GM15510 (cell line): ENCODE results near the gene CACNB4.

Experiments used
- POLR2A ChIP-seq: IDR thresholded peaks from 3 replicates; pipeline ENCODE4 v1.6.1; 2011; ENCODE audit warnings: borderline replicate concordance; ENCODE audit not compliant: insufficient read length; ENCODE audit errors: extremely low read depth

CACNB4 gene

GRCh38 chr2:151933266-151933804 is 165.5 kb downstream of the CACNB4 start:
- TF ChIP-seq POLR2A, result no peak

DNA sequence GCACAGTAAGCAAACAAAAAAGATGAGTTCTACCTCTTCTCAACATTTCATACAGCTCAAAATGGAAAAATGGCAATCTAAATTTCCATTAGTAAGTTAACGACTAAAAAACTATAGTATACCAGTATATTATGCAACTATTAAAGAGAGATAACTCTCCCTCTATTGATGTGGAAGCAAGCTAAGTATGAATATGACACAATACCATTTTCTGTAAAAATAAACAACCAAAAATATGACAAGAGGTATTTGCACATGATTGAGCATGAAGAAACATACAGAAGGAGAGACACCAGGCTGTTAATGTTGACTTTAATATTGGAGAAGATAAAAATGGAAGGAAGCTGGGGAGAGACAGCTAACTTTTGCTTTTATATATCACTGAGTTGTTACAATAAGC is 167.1 kb downstream of the CACNB4 start:
- TF ChIP-seq POLR2A, result no peak

- TF ChIP-seq POLR2A, result no peak
Observed at GRCh38 chr2:151931030-151931611, 167.7 kb downstream of the CACNB4 start.

DNA sequence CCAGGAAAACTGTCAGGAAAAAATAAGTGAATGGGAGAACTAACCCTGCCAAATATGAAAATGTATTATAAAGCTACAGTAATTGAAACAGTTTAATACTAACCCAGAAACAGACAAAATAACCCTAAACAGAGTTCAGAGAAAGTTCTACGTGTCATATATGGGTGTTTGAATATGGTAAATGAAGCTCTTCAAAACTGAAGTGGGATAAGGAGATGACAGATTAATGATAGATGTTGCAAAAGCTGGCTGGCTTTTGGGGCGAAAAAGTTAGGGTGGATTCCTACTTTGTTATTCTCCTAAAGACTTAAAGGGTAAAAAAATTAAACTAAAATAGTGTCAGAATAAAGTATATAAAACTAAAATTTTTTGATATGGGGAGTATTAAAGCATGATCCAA is 168.8 kb downstream of the CACNB4 start:
- no peak for TF ChIP-seq POLR2A

DNA sequence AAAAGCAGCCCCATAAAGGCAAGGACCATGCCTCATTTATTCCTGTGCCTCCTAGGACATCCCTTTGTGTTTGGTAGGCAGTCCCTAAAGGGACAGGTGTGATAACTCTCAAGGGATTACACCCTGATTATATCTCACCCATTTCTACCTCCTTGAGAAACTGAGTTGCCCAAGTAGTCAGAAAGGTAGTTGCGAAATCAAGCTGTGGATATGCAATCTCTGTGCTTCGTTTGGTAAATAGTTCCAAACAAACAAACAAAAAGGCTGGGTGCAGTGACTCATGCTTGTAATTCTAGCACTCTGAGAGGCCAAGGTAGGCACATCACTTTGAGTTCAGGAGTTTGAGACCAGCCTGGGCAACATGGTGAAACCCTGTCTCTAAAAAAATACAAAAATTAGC is 170.5 kb downstream of the CACNB4 start:
- TF ChIP-seq POLR2A, result no peak

DNA sequence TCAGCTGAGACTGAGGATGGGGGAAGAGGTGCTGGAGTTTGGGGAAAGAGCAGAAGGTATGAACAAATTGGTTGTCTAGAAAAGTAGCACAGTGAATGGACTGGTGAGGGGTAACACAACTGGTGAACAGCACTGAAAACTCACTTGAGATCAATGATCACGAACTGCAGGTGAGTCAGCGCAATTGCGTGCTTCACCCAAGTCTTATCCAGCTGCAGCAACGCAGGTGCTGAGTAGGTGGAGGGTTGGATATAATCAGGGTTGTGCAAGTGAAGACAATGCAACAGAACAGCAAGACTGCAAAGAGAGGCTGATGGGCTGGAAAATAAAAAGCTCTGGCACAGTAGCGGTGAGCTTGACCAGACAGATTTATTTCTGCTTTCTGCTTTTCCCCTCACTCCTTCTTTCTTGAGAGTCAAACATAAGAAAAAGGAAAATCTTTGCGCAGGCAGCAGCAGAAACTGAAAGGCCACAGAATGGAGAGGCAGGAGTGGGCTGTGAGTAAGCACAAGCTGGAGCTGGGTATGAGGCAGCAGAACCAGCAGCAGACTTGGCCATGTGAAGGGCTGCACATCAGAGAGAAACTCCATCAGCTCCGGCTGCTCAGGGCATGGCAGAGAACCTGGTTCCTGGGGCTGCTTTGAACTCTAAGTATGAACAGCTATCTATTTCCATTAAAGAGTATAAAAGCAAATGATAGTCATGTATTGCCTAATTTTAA is 171.2 kb downstream of the CACNB4 start:
- TF ChIP-seq POLR2A, result no peak

- no peak for TF ChIP-seq POLR2A
Observed at GRCh38 chr2:151922845-151923666, 175.8 kb downstream of the CACNB4 start.

DNA sequence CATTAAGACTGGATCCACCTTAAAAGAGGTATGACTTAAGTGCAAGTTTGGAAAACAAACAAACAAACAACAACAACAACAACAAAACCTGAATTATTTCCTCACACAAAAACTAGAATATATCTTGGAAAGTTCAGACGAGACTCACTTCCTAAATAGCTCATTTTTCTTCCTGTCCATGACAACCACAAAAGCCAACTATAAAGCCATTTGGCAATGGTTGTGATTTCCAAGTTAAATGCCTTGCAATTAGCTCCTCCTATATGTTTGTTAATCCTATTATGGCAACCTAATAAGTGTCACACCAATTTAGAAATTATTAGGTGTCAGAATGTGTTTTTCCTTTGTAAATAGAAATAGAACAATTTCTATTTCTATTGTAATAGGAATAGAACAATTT is 179.1 kb downstream of the CACNB4 start:
- TF ChIP-seq POLR2A, result no peak

- TF ChIP-seq POLR2A, result no peak
Observed at GRCh38 chr2:151918308-151918707, 180.5 kb downstream of the CACNB4 start.

DNA sequence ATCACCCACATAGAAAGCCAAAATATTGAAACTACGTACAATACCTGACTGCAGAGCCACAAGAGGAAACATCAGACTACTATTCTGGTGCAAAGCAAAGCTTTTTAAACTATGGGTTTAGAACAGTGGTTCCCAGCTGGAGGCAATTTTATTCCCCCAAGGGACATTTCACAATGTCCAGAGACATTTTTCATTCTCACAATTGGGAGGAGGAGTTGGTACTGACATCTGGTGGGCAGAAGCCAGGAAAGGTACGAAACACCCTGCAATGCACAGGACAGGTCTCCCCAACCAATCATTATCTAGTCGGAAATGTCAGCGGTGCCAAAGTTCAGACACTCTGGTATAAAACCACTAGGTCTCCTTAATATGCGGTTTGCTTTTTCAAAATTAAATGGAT is 182.2 kb downstream of the CACNB4 start:
- TF ChIP-seq POLR2A, result no peak

GRCh38 chr2:151914989-151915628 is 183.7 kb downstream of the CACNB4 start:
- no peak for TF ChIP-seq POLR2A

DNA sequence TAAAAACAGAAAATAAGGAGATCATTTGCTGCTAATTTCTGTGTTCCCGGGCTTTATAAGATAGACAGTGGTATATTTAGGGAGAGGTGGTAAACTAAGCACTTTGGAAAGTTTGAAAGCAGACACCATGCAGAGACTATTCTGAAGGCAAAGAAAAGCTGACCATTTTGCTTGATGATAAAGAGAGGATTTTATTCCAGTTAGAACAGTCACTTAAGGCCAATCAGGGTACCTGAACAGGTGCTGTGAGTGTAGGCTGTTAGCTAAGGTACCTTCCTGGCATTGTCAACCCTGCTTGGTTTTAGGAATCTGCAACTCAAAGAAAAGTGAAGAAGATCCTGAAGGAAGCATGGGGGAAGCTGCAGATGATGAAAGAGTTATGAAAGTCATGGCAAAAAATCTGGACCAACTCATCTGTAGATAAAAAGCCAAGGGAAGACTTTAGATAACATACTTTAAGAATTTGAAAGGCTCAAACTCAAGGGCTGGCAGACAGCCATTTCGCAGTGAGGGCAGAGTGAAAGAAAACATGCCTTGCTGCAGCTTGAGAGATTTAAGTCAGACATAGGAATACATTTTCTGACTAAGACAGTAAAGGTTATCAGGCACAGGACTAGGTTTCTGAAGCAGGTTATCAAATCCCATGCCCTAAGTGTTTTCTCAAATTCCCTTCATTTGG is 190.5 kb downstream of the CACNB4 start:
- no peak for TF ChIP-seq POLR2A

DNA sequence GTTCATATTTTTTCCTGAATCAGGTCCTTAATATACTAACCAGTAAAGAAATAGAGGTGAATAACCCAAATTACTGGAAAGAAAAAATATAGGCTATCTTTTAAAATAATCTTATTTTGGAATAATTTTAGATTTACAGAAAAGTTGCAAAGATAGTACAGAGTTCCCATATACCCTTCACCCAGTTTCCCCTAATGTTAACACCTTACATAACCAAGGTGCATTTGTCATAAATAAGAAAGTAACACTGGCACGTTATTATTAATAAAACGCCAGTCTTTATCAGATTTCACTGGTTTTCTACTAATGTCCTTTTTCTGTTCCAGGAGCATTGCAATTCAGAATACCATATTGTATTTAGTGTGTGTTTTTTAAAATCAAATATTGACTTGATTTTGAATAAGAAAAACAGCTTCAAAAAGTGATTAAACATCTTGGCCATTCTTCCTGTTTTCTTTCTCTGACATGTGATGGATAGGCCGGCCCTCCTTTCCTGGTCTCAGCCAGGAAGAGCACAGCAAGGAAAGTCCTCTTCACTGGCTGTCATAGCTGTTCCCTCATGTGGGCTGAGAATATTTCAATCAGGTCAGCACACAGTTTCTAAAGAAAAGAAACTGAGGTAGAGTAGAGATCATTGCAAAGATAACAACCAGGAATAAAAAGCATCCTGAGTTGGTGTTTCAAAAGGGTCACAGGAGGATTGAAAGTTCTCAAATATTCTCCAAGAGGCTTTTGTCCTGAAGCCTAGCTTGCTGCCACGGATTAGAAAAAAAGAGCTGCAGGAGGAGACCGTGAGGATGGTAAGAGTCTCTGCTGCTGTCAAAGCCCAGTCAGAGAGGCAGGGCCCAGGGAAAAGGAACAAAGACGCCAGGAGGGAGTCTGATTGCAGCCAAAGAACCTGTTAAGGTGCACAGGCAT is 191.3 kb downstream of the CACNB4 start:
- no peak for TF ChIP-seq POLR2A
